ENCODE data around the gene SLC22A23.

SLC22A23 gene

GRCh38 chr6:3350252-3350796 is 106.5 kb downstream of the SLC22A23 start:
- DNase-seq: no peak

GRCh38 chr6:3349388-3350251 is 107.2 kb downstream of the SLC22A23 start:
- DNase-seq: no peak

GRCh38 chr6:3348821-3349220 is 108.0 kb downstream of the SLC22A23 start:
- DNase-seq: no peak

GRCh38 chr6:3347826-3348225 is 109.0 kb downstream of the SLC22A23 start:
- no peak for DNase-seq

GRCh38 chr6:3347247-3347646 is 109.6 kb downstream of the SLC22A23 start:
- peak; percentile 23 for DNase-seq

GRCh38 chr6:3346476-3346875 is 110.4 kb downstream of the SLC22A23 start:
- DNase-seq: no peak

- no peak for DNase-seq
These were observed 111.0 kb downstream of the SLC22A23 start for GRCh38 chr6:3345836-3346235.

- DNase-seq: no peak
These were observed 113.6 kb downstream of the SLC22A23 start for GRCh38 chr6:3343089-3343883.

- DNase-seq: no peak
These were observed 115.4 kb downstream of the SLC22A23 start for GRCh38 chr6:3341467-3341866.

GRCh38 chr6:3340894-3341293 is 116.0 kb downstream of the SLC22A23 start:
- DNase-seq: no peak

GRCh38 chr6:3340358-3340802 is 116.5 kb downstream of the SLC22A23 start:
- DNase-seq: no peak

GRCh38 chr6:3339811-3340210 is 117.0 kb downstream of the SLC22A23 start:
- DNase-seq: no peak

GRCh38 chr6:3337521-3338350 is 119.1 kb downstream of the SLC22A23 start:
- DNase-seq: no peak

GRCh38 chr6:3336859-3337515 is 119.9 kb downstream of the SLC22A23 start:
- no peak for DNase-seq

- DNase-seq: no peak
These were observed 120.6 kb downstream of the SLC22A23 start for GRCh38 chr6:3336066-3336786.

GRCh38 chr6:3335169-3335568 is 121.7 kb downstream of the SLC22A23 start:
- DNase-seq: no peak

GRCh38 chr6:3334555-3334954 is 122.3 kb downstream of the SLC22A23 start:
- no peak for DNase-seq

GRCh38 chr6:3333263-3333662 is 123.6 kb downstream of the SLC22A23 start:
- DNase-seq: no peak

- no peak for DNase-seq
These were observed 124.9 kb downstream of the SLC22A23 start for GRCh38 chr6:3331971-3332370.

- no peak for DNase-seq
These were observed 125.4 kb downstream of the SLC22A23 start for GRCh38 chr6:3331494-3331893.

GRCh38 chr6:3330199-3330598 is 126.7 kb downstream of the SLC22A23 start:
- no peak for DNase-seq
